ENCODE results near the gene AGBL3.
A peak's percentile ranks its signal among the peaks of the same experiment; 100 is the strongest.

AGBL3 gene

DNA sequence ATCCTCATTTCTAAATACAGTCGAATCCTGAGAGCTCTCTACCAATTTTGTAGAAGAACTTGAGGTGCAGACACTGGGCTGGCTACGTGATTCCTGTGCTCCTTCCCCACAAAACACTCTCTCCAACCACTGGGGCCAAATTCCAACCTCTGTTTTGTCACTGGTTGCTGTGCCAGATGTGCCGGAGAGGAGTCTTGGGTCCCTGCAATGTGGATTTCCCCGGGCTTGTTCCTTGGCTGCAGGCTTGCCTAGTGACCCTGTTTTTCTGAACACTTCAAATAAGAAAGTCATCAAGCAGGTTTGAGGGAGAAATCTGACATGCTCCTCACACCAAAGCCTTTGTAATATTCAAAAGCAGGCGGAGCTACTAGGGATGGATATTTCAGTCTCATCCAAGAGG, 44.4 kb upstream of the AGBL3 start:
- no peak for TF ChIP-seq CTCF (IDR thresholded peaks at IDR 0.05; ENCODE audit: insufficient read depth, missing control alignments)
- no peak for DNase-seq (ENCODE audit: insufficient read length, low spot score)
- FAIRE-seq = no peak

DNA sequence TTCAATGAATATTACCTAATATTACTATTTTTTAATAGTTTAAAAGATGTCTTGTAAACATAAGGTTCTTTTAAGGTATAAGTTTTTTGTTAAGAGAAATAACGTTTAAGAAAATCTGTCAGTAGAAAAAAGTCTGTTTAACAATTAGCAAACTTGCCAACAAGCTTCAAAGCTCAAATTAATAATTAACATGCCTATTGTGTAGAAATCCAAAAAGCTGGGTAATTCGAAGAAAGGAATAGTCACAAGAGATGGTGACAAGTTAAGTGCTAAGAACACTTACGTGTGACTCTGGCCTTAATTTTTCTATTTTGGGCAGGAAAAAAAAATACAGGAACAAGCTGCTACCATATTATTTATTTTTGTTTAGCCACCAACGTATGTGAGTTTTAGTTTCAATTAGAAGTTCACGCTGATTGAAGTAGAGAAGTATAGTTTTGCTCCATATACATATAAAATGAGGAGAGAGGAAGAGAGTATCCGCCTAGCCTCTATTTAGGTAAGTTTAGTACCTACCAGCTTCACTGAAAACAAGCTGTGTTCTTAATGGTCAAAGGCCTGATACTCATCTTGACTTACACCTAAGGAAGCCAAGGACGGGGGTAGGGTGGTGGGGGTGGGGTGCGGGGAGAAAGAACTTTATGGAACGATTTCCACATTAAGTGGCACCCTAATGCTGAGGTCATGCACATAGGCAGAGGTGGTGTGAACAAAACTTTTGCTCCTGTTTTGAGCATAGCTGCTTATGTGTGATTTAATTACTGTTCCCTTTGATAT, 43.4 kb upstream of the AGBL3 start:
- no peak for DNase-seq (ENCODE audit: insufficient read length, low spot score)
- FAIRE-seq = no peak
- no peak for TF ChIP-seq CTCF (IDR thresholded peaks at IDR 0.05; ENCODE audit: insufficient read depth, missing control alignments)

- DNase-seq (ENCODE audit: insufficient read length, low spot score) (no peak), FAIRE-seq (no peak)
- TF ChIP-seq CTCF (IDR thresholded peaks at IDR 0.05; ENCODE audit: insufficient read depth, missing control alignments) = peak; percentile 37
These were observed 42.4 kb upstream of the AGBL3 start for GRCh38 chr7:134943785-134944400.

DNA sequence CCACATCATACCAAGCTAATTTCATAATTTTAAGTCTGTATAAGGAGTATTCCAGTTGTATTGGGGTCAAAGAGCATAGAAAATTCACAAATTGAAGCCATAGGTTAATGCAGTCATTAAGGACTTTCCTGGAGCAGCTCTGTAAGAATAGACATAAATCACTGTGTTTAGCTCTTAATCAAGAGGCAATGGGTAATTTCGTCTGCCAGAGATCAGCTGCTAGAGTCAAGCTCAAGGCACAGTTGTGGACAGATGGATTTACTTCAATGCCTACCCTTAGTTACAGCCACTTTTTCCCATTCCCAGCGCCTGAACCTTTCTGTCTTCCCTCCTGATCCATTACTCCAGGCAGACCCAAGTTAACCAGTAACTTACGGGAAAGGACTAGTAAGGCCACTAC, 40.6 kb upstream of the AGBL3 start:
- DNase-seq (ENCODE audit: insufficient read length, low spot score) (no peak), FAIRE-seq (no peak)
- TF ChIP-seq CTCF (IDR thresholded peaks at IDR 0.05; ENCODE audit: insufficient read depth, missing control alignments) = no peak

GRCh38 chr7:134946260-134946659, 40.0 kb upstream of the AGBL3 start:
- FAIRE-seq (no peak), DNase-seq (ENCODE audit: insufficient read length, low spot score) (no peak)
- TF ChIP-seq CTCF (IDR thresholded peaks at IDR 0.05; ENCODE audit: insufficient read depth, missing control alignments) = no peak

DNA sequence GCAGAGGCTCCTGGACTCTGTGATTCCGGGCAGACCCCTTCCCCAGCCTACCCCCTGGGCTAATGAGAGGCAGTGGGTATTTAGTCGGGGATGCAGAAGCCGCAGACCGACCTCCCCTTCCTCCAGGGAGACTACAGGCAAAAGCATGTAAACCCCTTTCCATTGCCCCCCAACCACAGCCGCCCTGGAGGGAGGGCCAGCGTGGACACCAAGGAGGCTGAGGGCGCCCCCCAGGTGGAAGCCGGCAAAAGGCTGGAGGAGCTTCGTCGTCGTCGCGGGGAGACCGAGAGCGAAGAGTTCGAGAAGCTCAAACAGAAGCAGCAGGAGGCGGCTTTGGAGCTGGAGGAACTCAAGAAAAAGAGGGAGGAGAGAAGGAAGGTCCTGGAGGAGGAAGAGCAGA, 39.0 kb upstream of the AGBL3 start:
- TF ChIP-seq CTCF (IDR thresholded peaks at IDR 0.05; ENCODE audit: insufficient read depth, missing control alignments) = no peak
- FAIRE-seq = no peak
- DNase-seq (ENCODE audit: insufficient read length, low spot score) = no peak

DNA sequence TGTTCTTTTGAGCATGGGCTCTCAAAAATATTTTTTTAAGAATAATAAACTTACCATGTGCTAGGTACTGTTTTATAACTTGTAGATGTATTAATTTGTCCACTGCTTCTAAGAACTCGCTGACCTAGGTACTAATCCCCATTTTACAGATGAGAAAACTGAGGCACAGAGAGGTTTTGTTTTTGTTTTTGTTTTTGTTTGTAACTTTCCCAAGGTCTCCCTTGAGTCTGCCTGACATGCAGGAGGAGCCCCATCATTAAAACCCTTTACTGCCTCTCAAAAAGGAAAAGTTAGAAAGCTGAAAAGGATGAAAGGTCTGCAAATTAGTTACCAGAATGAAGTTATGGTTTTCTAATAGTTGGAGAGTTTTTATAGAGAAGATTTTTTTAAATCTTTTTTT, 38.5 kb upstream of the AGBL3 start:
- DNase-seq (ENCODE audit: insufficient read length, low spot score) (no peak), FAIRE-seq (no peak)
- TF ChIP-seq CTCF (IDR thresholded peaks at IDR 0.05; ENCODE audit: insufficient read depth, missing control alignments) = no peak

Measured in D721Med (cell line).